A549 (cell line): ENCODE data around the gene TRIO. TPM values are rescaled to one million over a fixed set of nuclear protein-coding genes. Genes with fewer than 3 reads are reported as not detected.

Source experiments
- ATAC-seq, 2 experiments: fragments of 200-7000 bp in 1 of 2; fragments of >200 bp in 1 of 2; cut with Nextera tagmentation in 1 of 2; cut with Tn5 transposase in 1 of 2; 3 replicates each; pipeline versions ENCODE4 v1.8.0 to v1.9.1; 2018 to 2020; ENCODE audit warnings: mild to moderate bottlenecking in 1 of 2, moderate library complexity in 1 of 2
- CTCF ChIA-PET: fragments of 300-600 bp; sonication (Branson Sonifier 250); formaldehyde crosslinking; extraction: SDS; loops from one replicate; lab custom pipeline; 2021; ENCODE audit warnings: antibody characterized with exemption, inconsistent platforms; lab: Yijun Ruan, JAX
- POLR2A ChIA-PET: fragments of 350-600 bp; formaldehyde crosslinking; extraction: SDS; loops from one replicate; lab custom pipeline; 2021; ENCODE audit warnings: antibody characterized with exemption, inconsistent platforms; lab: Yijun Ruan, JAX
- DNase-seq, 2 experiments: peaks; one replicate each; pipeline versions ENCODE4 v3.0.0 to v3.0.0-alpha.2; 2011 to 2016; ENCODE audit warnings: low read depth in 1 of 2, low spot score in 1 of 2
- FAIRE-seq: peaks from 2 replicates; lab custom pipeline; 2011; peaks lifted over from hg19 to GRCh38; lab: Jason Lieb, UNC
- H3K27ac ChIP-seq, 2 experiments: fragments of >200 bp; sonication (Bioruptor Twin); formaldehyde crosslinking; 3 replicates each; pipeline ENCODE4 v1.5.1; 2016 to 2017
- H3K4me1 ChIP-seq: fragments of >200 bp; sonication (Bioruptor Twin); formaldehyde crosslinking; 3 replicates; pipeline ENCODE4 v1.6.1; 2016
- H3K4me2 ChIP-seq: fragments of >200 bp; sonication (Bioruptor Twin); formaldehyde crosslinking; 3 replicates; pipeline ENCODE4 v1.6.1; 2016
- H3K4me3 ChIP-seq: fragments of >200 bp; sonication (Bioruptor Twin); formaldehyde crosslinking; 3 replicates; pipeline ENCODE4 v1.5.1; 2016
- H3K9me3 ChIP-seq: fragments of >200 bp; sonication (Bioruptor Twin); formaldehyde crosslinking; 3 replicates; pipeline ENCODE4 v1.6.1; 2016
- BCL3 ChIP-seq: fragments of >200 bp; sonication (Bioruptor Twin); formaldehyde crosslinking; IDR thresholded peaks from 3 replicates; pipeline ENCODE4 v1.6.1; 2016
- CBX2 ChIP-seq: fragments of 200-600 bp; sonication (generic); IDR thresholded peaks from 2 replicates; pipeline ENCODE4 v1.6.1; 2016; ENCODE audit warnings: low read depth, mild to moderate bottlenecking, borderline replicate concordance
- CBX8 ChIP-seq: fragments of 200-600 bp; sonication (generic); IDR thresholded peaks from 2 replicates; pipeline ENCODE4 v1.6.1; 2016
- CEBPB ChIP-seq, 2 experiments: fragments of >200 bp in 1 of 2; sonication (Bioruptor Twin) in 1 of 2; formaldehyde crosslinking in 1 of 2; IDR thresholded peaks; 2 replicates each; pipeline ENCODE4 v1.6.1; 2012 to 2016
- CTCF ChIP-seq: fragments of >200 bp; sonication (Bioruptor Twin); formaldehyde crosslinking; IDR thresholded peaks from 3 replicates; pipeline ENCODE4 v1.5.1; 2016
- EHF ChIP-seq: fragments of 250-450 bp; sonication (Bioruptor Pico); IDR thresholded peaks from 2 replicates; pipeline ENCODE4 v1.5.0; 2020; ENCODE audit warnings: mild to moderate bottlenecking
- EP300 ChIP-seq, 2 experiments: fragments of >200 bp; sonication (Bioruptor Twin); formaldehyde crosslinking; IDR thresholded peaks; 2 replicates in 1 of 2; 3 replicates in 1 of 2; pipeline ENCODE4 v1.6.1; 2016 to 2017
- FOSB ChIP-seq: fragments of 250-450 bp; sonication (Bioruptor Pico); IDR thresholded peaks from 2 replicates; pipeline ENCODE4 v1.5.0; 2020; ENCODE audit warnings: mild to moderate bottlenecking, moderate library complexity
- FOSL2 ChIP-seq, 2 experiments: fragments of 450-650 bp in 1 of 2; fragments of >200 bp in 1 of 2; sonication (Bioruptor Twin) in 1 of 2; formaldehyde crosslinking; IDR thresholded peaks; 2 replicates each; pipeline versions ENCODE4 v1.5.0 to v1.6.1; 2016 to 2020; ENCODE audit warnings: mild to moderate bottlenecking in 1 of 2, moderate library complexity in 1 of 2
- FOXS1 ChIP-seq: fragments of 250-450 bp; sonication (Bioruptor Pico); IDR thresholded peaks from 2 replicates; pipeline ENCODE4 v1.5.0; 2020; ENCODE audit warnings: mild to moderate bottlenecking, moderate library complexity
- GATA3 ChIP-seq: IDR thresholded peaks from 2 replicates; pipeline ENCODE4 v1.6.1; 2012; ENCODE audit warnings: borderline replicate concordance
- HES2 ChIP-seq: fragments of >200 bp; sonication (Bioruptor Twin); formaldehyde crosslinking; IDR thresholded peaks from 2 replicates; pipeline ENCODE4 v1.6.1; 2016
- HOXB13 ChIP-seq: fragments of 250-450 bp; sonication (Bioruptor Pico); IDR thresholded peaks from 2 replicates; pipeline ENCODE4 v1.5.0; 2020; ENCODE audit warnings: low read depth, mild to moderate bottlenecking, moderate library complexity
- JUN ChIP-seq, 2 experiments: fragments of >200 bp; sonication (Bioruptor Twin); formaldehyde crosslinking; IDR thresholded peaks; 2 replicates in 1 of 2; 3 replicates in 1 of 2; pipeline ENCODE4 v1.6.1; 2016 to 2017
- JUNB ChIP-seq: fragments of >200 bp; sonication (Bioruptor Twin); formaldehyde crosslinking; IDR thresholded peaks from 2 replicates; pipeline ENCODE4 v1.6.1; 2016
- MAFK ChIP-seq: fragments of 450-650 bp; IDR thresholded peaks from 2 replicates; pipeline ENCODE4 v1.6.1; 2014; ENCODE audit not compliant: partially characterized antibody
- MAX ChIP-seq: IDR thresholded peaks from 2 replicates; pipeline ENCODE4 v1.6.1; 2012
- MYC ChIP-seq: IDR thresholded peaks from 2 replicates; pipeline ENCODE4 v1.6.1; 2012; ENCODE audit warnings: mild to moderate bottlenecking, inconsistent platforms, low read length, improper control_type of control experiment, borderline replicate concordance
- POLR2A ChIP-seq: IDR thresholded peaks from 2 replicates; pipeline ENCODE4 v1.6.1; 2012; ENCODE audit warnings: mild to moderate bottlenecking, low read length
- RAD21 ChIP-seq, 2 experiments: fragments of >200 bp in 1 of 2; sonication (Bioruptor Twin) in 1 of 2; formaldehyde crosslinking in 1 of 2; IDR thresholded peaks in 1 of 2; conservative IDR thresholded peaks in 1 of 2; 2 replicates in 1 of 2; 3 replicates in 1 of 2; pipeline ENCODE4 v1.6.1; 2012 to 2018; ENCODE audit warnings: inconsistent platforms in 1 of 2
- RNF2 ChIP-seq: fragments of 200-600 bp; sonication (generic); IDR thresholded peaks from 2 replicates; pipeline ENCODE4 v1.6.1; 2016; ENCODE audit warnings: low read depth, mild to moderate bottlenecking, antibody characterized with exemption, moderate library complexity, borderline replicate concordance
- USF2 ChIP-seq: fragments of 450-650 bp; IDR thresholded peaks from 2 replicates; pipeline ENCODE4 v1.6.1; 2014; ENCODE audit warnings: antibody characterized with exemption
- ZNF302 ChIP-seq: fragments of 250-450 bp; sonication (Bioruptor Pico); IDR thresholded peaks from 2 replicates; pipeline ENCODE4 v1.9.0; 2021; ENCODE audit warnings: inconsistent platforms, mild to moderate bottlenecking, moderate library complexity
- WGBS: methylation state at CpG from one replicate; pipeline ENCODE4 v1.1.6; 2017; ENCODE audit errors: missing lambda C conversion rate; 5-methylcytosine and 5-hydroxymethylcytosine counted together
- polyA plus RNA-seq, 4 experiments: library from polyadenylated mRNA; depleted of rRNA in 3 of 4; stranded (reverse); fragments of >200 nt; fragmentation: RNase III in 1 of 4; extraction: RNeasy Plus Mini Kit Qiagen cat#74134 plus additional on column Dnase treatment in 1 of 4; gene quantifications; 2 replicates in 3 of 4; 3 replicates in 1 of 4; pipeline ENCODE4 v1.2.3, GENCODE V29; 2011 to 2017

TRIO gene
- polyA plus RNA-seq, 2 of the 4 experiments (the other 2 are of a cell fraction), result 47.5 to 79.0 TPM

- Histone ChIP-seq H3K4me1 (peaks cover 93% of the 10 kb centered on the region), H3K9me3 (no peaks in the 10 kb centered on the region), H3K4me2 (peak overlapping the region; percentile 86), H3K27ac (peak overlapping the region; percentile 79 to 92), H3K4me3 (no peak overlapping the region)
- ATAC-seq (no peak), FAIRE-seq (no peak), DNase-seq (no peak)
- POLR2A ChIA-PET, result no interaction called here
- no peak for TF ChIP-seq CTCF
- no peak for TF ChIP-seq RAD21 (conservative IDR thresholded peaks at IDR 0.05 in 1 of 2, IDR thresholded peaks at IDR 0.05 in 1 of 2)
- WGBS, result 80% methylated on average over 4 of the region's 4 CpGs
- CTCF ChIA-PET, result interaction anchor here (0.7 to 1.7 kb wide), 5 partner anchors 32 to 153 kb away, joined by 3 to 6 read pairs (median 4); no protein-coding TSS in a partner anchor
Observed at GRCh38 chr5:14188778-14189177, 45.6 kb downstream of the TRIO start.

- TF ChIP-seq MAFK (no peak), EHF (CRISPR knock-in tag) (no peak), RNF2 (no peak), ZNF302 (CRISPR knock-in tag) (no peak), HOXB13 (CRISPR knock-in tag) (no peak), JUNB (no peak), RAD21 (conservative IDR thresholded peaks at IDR 0.05 in 1 of 2, IDR thresholded peaks at IDR 0.05 in 1 of 2) (no peak), FOXS1 (CRISPR knock-in tag) (no peak), MAX (no peak), POLR2A (no peak), USF2 (no peak), FOSB (CRISPR knock-in tag) (no peak), MYC (no peak), CEBPB (IDR thresholded peaks at IDR 0.05) (no peak), CBX8 (no peak)
- H3K4me3 ChIP-seq, result peak overlapping the region; percentile 26
- no peak for DNase-seq
- peaks cover 93% of the 10 kb centered on the region for H3K4me1 ChIP-seq
- POLR2A ChIA-PET, result interaction anchor here (0.6 to 1.7 kb wide), 11 partner anchors 10 to 178 kb away, joined by 3 to 9 read pairs (median 5); no protein-coding TSS in a partner anchor
- H3K9me3 ChIP-seq, result no peaks in the 10 kb centered on the region
- 21% methylated on average over 4 of the region's 4 CpGs for WGBS
- peak overlapping the region; percentile 86 for H3K4me2 ChIP-seq
- peak in 1 of 2 experiments; percentile 3; a peak in 5 of 6 replicates for ATAC-seq
- FAIRE-seq, result no peak
- CTCF ChIA-PET, result interaction anchor here (0.6 to 2.0 kb wide), 10 partner anchors 33 to 413 kb away, joined by 3 to 14 read pairs (median 4); no protein-coding TSS in a partner anchor
- H3K27ac ChIP-seq, result peak overlapping the region; percentile 79 to 92
Observed at GRCh38 chr5:14189680-14190079, 46.5 kb downstream of the TRIO start.

- DNase-seq (peak; percentile 85), ATAC-seq (peak; percentile 86 to 88), FAIRE-seq (peak; percentile 43)
- H3K9me3 ChIP-seq, result no peaks in the 10 kb centered on the region
- H3K4me1 ChIP-seq, result peaks cover 93% of the 10 kb centered on the region
- CTCF ChIA-PET, result interaction anchor here (1.1 to 2.0 kb wide), 11 partner anchors 8 to 210 kb away, joined by 3 to 14 read pairs (median 4); no protein-coding TSS in a partner anchor
- POLR2A ChIA-PET, result interaction anchor here (0.5 to 1.7 kb wide), 13 partner anchors 11 to 179 kb away, joined by 3 to 9 read pairs (median 3); no protein-coding TSS in a partner anchor
- H3K27ac ChIP-seq, result peak overlapping the region; percentile 79 to 92
- 12% methylated on average over 12 of the region's 13 CpGs for WGBS
- H3K4me2 ChIP-seq, result peak overlapping the region; percentile 86
- H3K4me3 ChIP-seq, result peak overlapping the region; percentile 26
- no peak for TF ChIP-seq HES2
- TF ChIP-seq FOSB (CRISPR knock-in tag), result 0 out of 2 replicates have a peak, but pooled peaks have one; percentile 50
- TF ChIP-seq BCL3, result peak; percentile 59; the same call in 1 of the 3 replicates
- peak; percentile 57 for TF ChIP-seq MAFK
- TF ChIP-seq MAX, result peak; percentile 74
- peak; percentile 78 for TF ChIP-seq JUNB
- TF ChIP-seq CBX2, result no peak
- TF ChIP-seq JUN (IDR thresholded peaks at IDR 0.05), result peak in 1 of 2 experiments; percentile 55; a peak in 2 of 5 replicates
- peak; percentile 79 for TF ChIP-seq FOSL2 (IDR thresholded peaks at IDR 0.05)
- peak; percentile 87 for TF ChIP-seq FOSL2 (CRISPR knock-in tag; IDR thresholded peaks at IDR 0.05)
- TF ChIP-seq GATA3, result peak; percentile 76; the same call in 1 of the 2 replicates
- peak in 1 of 2 experiments; percentile 56; a peak in 1 of 5 replicates for TF ChIP-seq EP300 (IDR thresholded peaks at IDR 0.05)
- no peak for TF ChIP-seq CTCF
Observed at GRCh38 chr5:14190194-14191164, 47.3 kb downstream of the TRIO start.
